GM19397 (cell line): ENCODE results near the gene SLC22A14.
"Not testable (repeated sequence)": the region's sequence is repeated elsewhere in the genome, so short reads cannot be mapped to it uniquely, and the experiment has no call there.

Source experiments
- ATAC-seq: cut with Tn5 transposase; IDR thresholded peaks from one replicate; pipeline ENCODE4 v1.9.1; 2021; ENCODE audit warnings: mild to moderate bottlenecking, moderate library complexity; ENCODE audit not compliant: unreplicated experiment

SLC22A14 gene, protein sequence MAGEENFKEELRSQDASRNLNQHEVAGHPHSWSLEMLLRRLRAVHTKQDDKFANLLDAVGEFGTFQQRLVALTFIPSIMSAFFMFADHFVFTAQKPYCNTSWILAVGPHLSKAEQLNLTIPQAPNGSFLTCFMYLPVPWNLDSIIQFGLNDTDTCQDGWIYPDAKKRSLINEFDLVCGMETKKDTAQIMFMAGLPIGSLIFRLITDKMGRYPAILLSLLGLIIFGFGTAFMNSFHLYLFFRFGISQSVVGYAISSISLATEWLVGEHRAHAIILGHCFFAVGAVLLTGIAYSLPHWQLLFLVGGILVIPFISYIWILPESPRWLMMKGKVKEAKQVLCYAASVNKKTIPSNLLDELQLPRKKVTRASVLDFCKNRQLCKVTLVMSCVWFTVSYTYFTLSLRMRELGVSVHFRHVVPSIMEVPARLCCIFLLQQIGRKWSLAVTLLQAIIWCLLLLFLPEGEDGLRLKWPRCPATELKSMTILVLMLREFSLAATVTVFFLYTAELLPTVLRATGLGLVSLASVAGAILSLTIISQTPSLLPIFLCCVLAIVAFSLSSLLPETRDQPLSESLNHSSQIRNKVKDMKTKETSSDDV

DNA sequence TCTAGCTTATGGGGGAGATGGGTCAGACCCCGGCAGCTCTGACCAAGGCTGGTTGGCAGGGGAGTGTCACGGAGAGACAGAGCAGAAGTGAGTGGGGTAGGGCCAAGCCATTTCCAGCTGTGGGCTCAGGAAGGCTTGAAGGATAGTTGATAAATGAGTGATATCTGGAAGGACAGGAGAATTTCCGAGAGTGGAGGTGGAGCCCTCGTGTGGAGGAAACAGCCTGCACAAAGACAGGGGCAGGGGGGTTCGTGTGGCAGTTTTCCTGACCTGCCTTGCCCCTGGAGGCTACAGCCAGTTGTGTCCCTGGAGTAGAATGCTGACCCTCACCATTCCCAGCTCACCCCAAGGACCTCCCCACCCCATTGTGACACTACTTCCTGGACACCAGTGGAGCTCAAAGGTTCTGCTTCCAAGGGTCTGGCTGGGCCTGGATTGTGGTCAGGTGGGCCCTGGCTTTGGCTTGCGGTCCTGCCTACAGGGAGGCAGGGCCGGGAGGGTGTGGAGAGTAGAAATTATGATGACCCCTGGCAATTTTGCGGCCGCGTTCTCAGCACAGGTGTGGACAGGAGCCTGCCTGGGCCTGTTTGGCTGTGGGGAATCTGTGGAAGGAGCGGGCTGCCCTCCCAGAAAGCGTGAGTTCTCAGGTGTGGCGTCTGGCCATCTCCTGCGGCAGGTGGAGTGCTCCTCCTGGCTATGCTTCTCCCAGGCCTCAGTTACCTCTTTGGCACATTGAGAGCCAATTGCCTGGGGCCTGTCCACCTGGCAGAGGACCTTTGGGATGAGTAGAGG, at the start of gene SLC22A14:
Gene SLC22A14 (plus strand): TSS at position 400 of the 792 bp plus-strand sequence. CDS start 23,733 bp downstream, outside the sequence.
- no peak for ATAC-seq

DNA sequence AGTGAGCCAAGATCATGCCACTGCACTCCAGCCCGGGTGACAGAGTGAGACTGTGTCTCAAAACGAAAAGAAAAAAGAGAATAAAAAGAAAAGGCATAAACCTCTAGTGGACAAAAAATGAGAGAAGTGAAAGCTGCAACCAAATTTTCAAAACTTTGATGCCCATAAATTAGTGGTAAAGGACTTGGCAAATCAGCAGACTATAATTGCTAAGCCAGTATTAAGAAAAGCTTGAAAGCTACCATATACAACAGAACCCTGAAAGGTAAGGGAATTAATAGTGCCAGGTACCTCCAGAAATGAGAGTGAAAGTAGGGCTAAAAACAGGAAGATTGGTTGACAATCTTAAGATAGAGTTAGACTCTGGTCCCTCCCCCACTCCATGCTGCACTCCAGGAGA, 49.4 kb upstream of the SLC22A14 start:
- no peak for ATAC-seq

DNA sequence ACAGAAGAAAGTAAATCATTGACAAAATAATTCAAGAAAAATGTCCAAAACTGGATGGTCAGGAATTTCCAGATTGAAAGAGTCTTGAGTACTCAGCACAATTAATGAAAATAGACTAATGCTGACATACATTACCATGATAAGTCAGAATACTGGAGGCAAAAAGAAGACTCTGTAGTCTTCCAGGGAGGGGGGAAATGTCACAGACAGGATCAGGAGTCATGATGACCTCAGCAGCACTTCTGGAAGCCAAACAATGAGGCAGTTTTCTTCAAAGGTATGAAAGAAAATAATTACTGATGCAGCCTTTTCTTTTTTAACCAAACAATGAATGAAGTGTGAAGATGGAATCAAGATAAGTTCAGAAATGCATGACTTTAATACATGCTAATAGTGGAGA, 46.6 kb upstream of the SLC22A14 start:
- ATAC-seq, result no peak

DNA sequence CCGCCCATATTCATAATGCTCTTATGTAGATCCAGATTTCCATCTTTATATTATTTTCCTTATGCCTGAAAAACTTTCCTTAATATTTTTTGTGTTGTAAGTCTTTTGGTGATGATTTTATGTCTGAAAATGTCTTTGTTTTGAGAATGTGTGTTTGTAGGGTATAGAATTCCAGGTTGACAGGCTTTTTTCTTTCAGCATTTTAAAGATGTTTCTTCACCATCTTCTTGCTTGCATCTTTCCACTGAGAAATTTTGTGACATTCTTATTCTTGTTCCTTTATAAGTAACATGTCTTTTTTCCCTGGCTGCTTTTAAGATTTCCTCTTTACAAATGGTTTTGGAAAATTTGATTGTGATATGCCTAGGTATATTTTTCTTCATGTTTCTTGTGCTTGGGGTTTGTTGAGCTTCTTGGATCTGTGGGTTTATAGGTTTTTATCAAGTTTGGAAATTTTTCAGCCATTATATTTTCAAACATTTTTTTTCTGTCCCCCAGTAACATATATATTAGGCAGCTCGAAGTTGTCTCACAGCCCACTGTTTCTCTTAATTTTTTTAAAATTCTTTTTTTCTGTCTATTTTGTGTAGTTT, 43.6 kb upstream of the SLC22A14 start:
- no peak for ATAC-seq

DNA sequence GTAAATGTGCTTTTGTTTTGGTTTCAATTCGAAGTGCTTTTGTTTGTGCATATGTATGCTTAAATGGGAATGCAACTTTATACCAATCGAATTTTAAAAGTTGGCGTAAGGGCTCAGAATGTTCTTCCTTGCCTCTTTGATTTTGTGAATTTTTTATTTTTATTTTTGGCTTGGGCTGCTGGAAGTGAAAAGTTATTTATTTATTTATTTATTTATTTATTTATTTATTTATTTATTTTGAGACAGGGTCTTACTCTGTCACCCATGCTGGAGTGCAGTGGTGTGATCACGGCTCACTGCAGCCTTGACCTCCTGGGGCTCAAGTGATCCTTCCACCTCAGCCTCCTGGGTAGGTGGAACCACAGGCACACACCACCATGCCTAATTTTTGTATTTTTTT, 39.3 kb upstream of the SLC22A14 start:
- not testable (repeated sequence) for ATAC-seq

DNA sequence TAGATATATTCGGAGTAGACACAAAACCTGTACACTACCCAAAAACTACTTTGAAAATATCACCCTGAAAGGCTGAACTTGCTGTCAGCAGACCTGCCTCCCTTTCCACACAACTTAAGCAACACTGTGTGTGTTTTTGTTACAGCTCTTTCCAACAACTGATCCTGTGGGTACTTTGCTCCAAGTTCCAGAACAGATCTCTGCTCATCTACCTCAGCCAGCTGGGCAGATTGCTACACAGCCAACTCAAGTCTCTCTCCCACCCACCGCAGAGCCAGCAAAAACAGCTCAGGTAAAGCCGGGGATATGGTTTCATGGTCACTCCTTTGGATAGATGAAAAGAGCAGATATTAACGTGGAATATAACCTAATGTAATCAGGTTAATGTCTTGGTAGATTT, 36.2 kb upstream of the SLC22A14 start:
- no peak for ATAC-seq

DNA sequence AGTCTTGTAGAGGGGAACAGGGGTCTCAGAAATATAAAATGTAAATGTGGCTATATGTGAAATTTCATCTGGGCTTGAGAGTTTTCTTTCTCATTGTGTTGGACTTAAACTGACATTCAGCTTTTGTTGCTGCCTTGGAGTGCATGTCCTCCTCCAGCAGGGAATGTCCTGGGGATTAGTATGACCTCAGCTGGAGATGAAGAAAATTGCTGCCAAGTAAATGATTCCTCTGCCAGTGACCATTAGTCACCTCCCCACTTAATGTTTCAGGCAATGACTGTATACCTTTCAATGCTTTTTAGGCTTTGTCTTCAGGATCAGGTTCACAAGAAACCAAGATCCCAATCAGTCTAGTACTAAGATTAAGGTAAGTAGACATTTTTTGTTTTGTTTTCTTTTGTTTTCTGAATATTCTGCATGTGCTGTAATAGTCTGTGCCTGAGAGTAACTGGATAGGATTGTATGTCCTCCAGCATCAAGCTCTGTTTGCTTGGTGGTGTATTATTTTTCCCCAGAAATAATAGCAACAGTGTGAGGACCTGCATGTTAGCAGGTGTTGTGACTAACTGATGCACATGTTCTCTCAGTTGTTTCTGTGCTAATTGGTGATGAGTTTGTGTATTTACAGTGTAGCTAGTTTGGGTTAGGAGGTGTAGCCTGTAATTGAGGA, 34.6 kb upstream of the SLC22A14 start:
- ATAC-seq, result no peak

DNA sequence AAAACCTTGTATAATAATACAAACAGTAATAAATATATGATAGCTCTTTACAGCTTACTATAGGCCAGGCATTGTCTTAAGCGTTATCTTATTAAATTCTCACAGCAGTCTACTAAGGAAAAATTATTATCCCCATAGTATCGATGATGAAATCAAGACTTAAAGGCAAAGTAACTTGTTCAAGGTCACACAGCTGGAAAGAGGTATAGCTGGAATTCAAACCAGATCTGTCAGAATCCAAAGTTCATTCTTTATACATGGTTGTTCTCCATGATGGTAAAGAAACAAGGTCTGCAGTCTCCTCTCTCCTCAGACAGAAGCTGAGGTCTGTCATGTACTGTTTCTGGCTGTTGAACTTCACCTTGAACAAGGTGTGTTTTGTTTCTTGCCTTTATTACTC, 31.9 kb upstream of the SLC22A14 start:
- no peak for ATAC-seq

DNA sequence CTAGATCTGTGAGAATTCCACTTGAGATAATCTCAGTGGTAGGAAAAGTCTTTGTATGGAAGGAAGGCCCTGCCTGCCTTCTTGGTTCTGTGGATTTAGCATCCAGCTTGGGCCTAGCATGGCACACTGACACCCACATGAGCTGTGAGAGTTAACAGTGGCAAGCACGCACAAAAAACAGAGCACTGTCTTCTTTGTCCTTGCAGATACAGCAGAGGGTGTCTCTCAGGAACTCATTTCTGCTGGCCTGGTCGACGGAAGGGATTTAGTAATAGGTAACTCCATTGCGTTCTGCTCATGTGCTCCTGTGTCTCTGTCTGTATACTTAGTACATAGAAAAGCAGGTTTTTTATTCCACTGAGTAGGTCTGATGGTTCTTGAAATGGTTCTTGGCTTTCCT, 30.9 kb upstream of the SLC22A14 start:
- ATAC-seq, result no peak

DNA sequence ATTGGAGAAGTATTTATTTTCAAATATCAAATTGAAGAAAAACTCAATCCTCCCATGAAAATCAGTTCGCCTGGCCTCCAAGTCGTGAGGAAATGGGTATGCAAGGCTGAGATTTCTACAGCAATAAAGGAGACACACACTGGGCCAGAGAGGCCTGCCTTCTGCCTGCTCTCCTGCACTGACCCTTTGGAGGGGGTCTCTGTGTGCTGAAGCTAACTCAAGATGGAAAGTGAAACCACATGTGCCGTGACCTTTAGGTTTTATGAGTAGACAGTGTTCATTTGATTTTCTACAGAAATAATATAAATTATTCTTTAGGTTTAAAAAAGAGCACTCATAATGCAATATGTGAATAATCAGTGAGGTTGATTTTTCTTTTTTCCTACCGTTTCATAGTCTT, 28.4 kb upstream of the SLC22A14 start:
- ATAC-seq, result no peak

DNA sequence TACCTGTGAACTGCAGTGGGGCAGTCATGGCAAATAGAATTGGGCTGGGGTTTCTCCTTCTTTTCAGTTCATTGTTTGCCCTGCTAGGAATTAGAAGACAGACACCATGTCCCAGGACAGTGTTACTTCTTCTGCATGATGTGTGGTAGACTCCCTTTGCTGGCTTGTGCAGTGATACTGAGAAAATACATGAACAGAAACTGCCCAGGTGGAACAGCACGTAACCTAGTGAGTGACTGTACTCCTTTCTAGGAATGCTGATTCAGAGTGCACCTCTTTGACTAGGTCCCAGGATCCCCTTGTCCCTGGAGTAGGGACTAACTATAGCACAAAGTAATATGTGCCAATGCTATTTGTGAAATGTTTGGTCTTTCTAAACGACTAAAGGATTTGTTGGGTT, 27.2 kb upstream of the SLC22A14 start:
- ATAC-seq, result no peak

DNA sequence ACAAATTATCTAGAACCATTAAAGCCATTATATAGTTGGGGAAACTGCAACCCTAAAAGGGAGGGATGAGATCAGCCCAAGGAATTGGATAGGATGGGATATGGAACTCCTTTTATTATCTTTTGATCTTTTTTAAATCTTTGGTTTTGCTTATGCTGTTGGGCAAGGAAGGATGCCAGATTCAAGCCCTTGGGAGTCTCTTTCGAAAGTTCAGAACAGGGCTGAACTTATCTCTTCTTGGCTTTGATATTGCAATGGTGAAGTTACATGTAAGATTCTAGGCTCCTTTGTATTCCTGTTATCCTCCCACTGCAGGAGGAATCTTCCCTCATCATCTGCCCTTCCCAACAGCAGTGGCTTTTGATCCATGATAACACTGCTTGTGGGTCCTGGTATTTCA, 26.5 kb upstream of the SLC22A14 start:
- no peak for ATAC-seq

DNA sequence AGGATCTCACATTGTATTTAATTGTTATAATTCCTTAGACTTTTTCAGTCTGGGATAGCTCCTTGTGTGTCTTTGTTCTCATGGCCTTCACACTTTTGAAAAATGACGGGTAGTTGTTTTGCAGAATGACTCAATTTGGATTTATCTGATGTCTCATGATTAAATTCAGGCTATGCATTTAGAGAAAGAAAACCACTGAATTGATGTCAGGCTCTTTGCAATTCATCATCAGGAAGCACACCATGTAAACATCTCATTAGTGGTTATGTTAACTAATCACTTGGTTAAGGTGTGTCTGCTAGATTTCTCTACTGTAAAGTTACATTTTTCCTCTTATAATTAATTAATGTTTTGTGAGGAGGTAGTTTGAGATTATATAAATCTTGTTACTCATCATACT, 24.5 kb upstream of the SLC22A14 start:
- ATAC-seq, result no peak

DNA sequence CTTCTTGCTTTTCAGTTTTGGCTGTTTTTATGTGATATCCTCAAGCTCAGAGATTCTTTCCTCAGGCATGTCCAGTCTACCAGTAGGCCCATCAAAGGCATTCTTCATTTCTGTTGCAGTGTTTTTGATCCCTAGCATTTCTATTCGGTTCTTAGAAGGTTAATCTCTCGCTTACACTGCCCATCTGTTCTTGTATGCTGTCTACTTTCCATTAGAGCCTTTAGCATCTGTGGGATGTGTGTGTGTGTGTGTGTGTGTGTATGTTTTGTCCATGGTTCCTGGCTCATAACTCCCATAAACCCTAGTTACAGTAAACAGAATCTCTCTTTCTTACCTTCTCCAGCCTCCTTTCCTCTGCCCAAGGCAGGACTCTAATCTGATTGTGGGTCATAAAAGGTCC, 21.6 kb upstream of the SLC22A14 start:
- no peak for ATAC-seq

DNA sequence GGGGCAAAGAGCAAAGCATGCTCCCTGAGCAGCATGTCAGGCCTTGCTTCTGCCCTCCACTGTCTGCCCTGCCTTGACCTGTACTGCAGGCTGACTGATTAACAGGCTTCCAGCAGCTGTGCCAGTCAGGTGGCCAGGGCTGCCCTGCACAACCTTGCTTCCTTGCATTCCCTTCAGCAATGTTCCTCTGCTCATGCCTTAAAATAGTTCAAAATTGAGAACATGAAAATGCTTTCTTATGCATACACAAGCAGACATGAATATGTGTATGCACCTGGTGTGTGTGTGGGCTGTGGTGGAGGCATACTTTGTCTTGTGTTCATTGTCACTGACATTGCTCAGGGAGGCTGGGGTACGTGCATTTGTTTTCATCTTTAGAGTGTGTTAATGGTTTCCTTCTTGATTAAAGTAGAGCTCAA, 17.7 kb upstream of the SLC22A14 start:
- ATAC-seq, result no peak

DNA sequence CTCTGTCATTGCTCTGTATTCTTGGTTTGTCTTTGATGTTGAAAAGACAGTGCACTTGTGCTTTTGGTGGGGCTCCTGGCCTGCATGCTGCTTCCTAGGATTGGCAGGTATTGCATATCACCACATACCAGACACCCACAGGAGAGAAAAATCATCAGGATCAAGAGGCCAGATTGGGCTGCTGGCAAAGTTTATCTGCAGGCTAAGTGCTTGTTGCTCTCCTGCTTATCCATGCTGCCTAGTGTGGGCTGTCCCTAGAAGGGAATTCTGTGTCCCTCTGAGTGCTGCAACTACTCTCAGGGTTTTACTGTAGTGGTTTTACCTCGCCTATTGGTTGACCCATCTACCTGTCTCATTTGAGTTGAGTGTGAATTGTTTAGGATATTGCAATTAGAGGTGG, 17.3 kb upstream of the SLC22A14 start:
- no peak for ATAC-seq

DNA sequence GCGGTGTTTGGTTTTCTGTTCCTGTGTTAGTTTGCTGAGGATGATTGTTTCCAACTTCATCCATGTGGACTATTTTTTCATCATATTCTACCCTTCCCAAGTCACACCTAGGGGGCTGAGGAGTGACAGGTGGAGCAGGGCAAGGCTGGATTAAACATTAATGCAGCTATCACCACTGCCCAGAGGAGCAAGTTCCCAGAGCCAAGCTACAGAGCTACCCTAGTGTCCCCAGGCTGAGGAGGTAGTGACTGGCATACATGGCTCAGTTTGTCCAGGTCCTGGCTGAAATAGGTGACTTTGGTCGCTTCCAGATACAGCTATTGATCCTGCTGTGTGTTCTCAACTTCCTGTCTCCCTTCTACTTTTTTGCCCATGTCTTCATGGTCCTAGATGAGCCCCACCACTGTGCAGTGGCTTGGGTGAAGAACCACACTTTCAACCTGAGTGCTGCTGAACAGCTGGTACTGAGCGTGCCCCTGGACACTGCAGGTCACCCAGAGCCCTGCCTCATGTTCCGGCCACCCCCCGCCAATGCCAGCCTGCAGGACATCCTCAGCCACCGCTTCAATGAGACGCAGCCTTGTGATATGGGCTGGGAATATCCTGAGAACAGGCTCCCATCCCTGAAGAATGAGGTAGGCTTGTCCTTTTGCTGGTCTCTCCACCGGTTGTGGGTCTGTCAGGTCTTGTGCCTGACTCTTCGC, 16.3 kb upstream of the SLC22A14 start, which contains the start of gene SLC22A13:
Gene SLC22A13 (plus strand): TSS at position 209 of the 704 bp plus-strand sequence. CDS start 49 bp downstream, at position 258.
- no peak for ATAC-seq

DNA sequence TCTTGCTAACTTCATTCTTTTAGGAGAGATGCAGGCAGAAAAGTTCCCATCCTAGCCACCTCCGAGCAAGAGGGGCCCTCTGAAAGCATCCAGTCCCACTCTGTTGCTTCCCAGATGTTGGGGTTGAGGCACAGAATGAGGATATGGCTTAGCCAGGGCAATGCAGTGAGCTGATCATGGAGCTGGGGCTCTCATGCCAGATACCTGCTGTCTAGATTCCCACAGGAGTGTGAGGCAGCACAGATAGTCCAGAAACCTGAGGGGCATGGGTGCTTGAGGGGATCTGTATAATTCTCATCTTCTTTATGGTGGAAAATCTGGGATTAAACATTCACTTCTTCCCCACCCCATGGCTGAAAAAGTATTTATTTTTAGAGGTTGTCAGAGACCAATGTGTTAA, 15.3 kb upstream of the SLC22A14 start:
- no peak for ATAC-seq

DNA sequence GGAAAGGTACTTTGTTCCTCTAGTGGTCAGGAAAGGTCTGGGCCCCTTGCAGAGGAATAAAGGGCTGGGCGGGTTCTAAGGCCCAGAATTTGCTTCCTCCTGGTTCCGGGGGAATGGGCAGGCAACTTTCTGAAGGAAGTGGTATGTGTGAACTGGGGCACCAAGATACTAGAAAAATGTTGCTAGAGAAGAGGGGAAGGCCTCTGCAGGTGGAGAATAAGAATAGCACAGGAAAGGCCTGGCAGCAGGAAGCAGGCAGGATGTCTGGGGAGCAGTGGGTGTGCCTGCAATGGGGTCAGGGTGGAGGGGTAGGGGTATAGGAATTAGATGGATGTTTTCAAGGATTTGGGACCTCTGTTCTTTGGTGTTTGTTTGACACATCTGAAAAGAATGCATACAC, 14.4 kb upstream of the SLC22A14 start:
- ATAC-seq, result no peak

DNA sequence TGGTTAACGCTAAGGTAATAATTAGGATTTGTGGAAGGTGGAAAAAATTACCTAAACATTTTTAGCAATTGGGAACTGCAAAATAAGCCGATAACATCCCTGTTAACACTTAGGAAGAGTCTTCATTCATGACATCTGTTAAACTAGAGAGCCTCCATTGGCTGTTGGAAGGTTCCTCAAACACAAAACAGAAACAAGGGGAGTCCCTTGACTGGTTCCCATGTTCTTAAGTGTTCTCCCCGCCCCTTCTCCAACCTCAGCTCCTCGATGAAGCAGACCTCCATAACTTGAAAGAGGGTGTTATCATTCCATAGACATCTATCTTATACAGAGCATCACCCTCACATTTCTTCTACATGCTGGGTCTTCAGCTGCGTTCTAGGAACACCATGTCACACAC, 14.0 kb upstream of the SLC22A14 start:
- ATAC-seq, result no peak
